HUES64 (cell line): ENCODE data around the gene PIEZO2.
"Not testable (repeated sequence)": the region's sequence is repeated elsewhere in the genome, so short reads cannot be mapped to it uniquely, and the experiment has no call there.

Experiments
- H3K27ac ChIP-seq: 2 replicates; pipeline ENCODE4 v1.7.0; 2013; ENCODE audit warnings: low read depth, low read length, inconsistent platforms
- H3K27me3 ChIP-seq: 2 replicates; pipeline ENCODE4 v1.6.1; 2013; ENCODE audit warnings: mild to moderate bottlenecking, low read length; ENCODE audit not compliant: insufficient read depth
- H3K36me3 ChIP-seq: 2 replicates; pipeline ENCODE4 v1.6.1; 2013; ENCODE audit warnings: mild to moderate bottlenecking, low read length; ENCODE audit not compliant: insufficient read depth
- H3K4me1 ChIP-seq: 2 replicates; pipeline ENCODE4 v1.6.1; 2013; ENCODE audit warnings: mild to moderate bottlenecking, low read length, moderate library complexity; ENCODE audit not compliant: insufficient read depth
- H3K4me3 ChIP-seq: 2 replicates; pipeline ENCODE4 v1.5.1; 2013; ENCODE audit warnings: mild to moderate bottlenecking, low read length, moderate library complexity
- H3K9ac ChIP-seq: 2 replicates; pipeline ENCODE4 v1.6.1; 2013; ENCODE audit warnings: mild to moderate bottlenecking, low read depth, low read length
- H3K9me3 ChIP-seq: 2 replicates; pipeline ENCODE4 v1.6.1; 2013; ENCODE audit warnings: low read depth, low read length; ENCODE audit not compliant: insufficient read depth
- WGBS: fragments of 150-250, 120-280 bp; methylation state at CpG from one replicate; pipeline ENCODE4 v1.1.7; 2013; ENCODE audit warnings: missing lambda C conversion rate; 5-methylcytosine and 5-hydroxymethylcytosine counted together

The PIEZO2 gene

GRCh38 chr18:10626606-10627213 lies 522.7 kb downstream of the PIEZO2 start:
- not testable (repeated sequence) for H3K36me3 ChIP-seq, H3K9ac ChIP-seq, H3K4me1 ChIP-seq, H3K9me3 ChIP-seq, H3K27ac ChIP-seq, H3K27me3 ChIP-seq, H3K4me3 ChIP-seq
- WGBS, result 86% methylated on average over 5 of the region's 7 CpGs

GRCh38 chr18:10623606-10624005 lies 525.8 kb downstream of the PIEZO2 start:
- H3K9me3 ChIP-seq, result not testable (repeated sequence)

GRCh38 chr18:10622982-10623381 lies 526.4 kb downstream of the PIEZO2 start:
- H3K9me3 ChIP-seq, H3K36me3 ChIP-seq, H3K27ac ChIP-seq, H3K9ac ChIP-seq, H3K27me3 ChIP-seq, H3K4me3 ChIP-seq, H3K4me1 ChIP-seq: not testable (repeated sequence)
- no CpG with 5 or more reads among the region's 2 CpGs for WGBS

More at GRCh38 chr18:10623606-10624005, 525.8 kb downstream of the PIEZO2 start:
- H3K36me3 ChIP-seq, H3K27ac ChIP-seq, H3K4me1 ChIP-seq, H3K9ac ChIP-seq, H3K4me3 ChIP-seq, H3K27me3 ChIP-seq: not testable (repeated sequence)
- WGBS, result 93% methylated on average over 4 of the region's 4 CpGs

GRCh38 chr18:10620670-10621329 lies 528.6 kb downstream of the PIEZO2 start:
- H3K9me3 ChIP-seq, H3K27ac ChIP-seq, H3K4me3 ChIP-seq, H3K9ac ChIP-seq, H3K4me1 ChIP-seq, H3K27me3 ChIP-seq, H3K36me3 ChIP-seq: not testable (repeated sequence)
- WGBS, result 78% methylated on average over 2 of the region's 2 CpGs
